Retinal pigment epithelial cell (primary cell): ENCODE results near the gene RPS6KA4.
A peak's percentile ranks its signal among the peaks of the same experiment; 100 is the strongest.
"Not testable (repeated sequence)": the region's sequence is repeated elsewhere in the genome, so short reads cannot be mapped to it uniquely, and the experiment has no call there.

Source experiments
- DNase-seq: peaks from one replicate; pipeline ENCODE4 v3.0.0-alpha.2; 2010; ENCODE audit warnings: low read depth
- H3K4me3 ChIP-seq: 2 replicates; pipeline ENCODE4 v1.5.1; 2011; ENCODE audit warnings: mild to moderate bottlenecking, low read length, control low read depth, moderate library complexity
- TF ChIP-seq, protein P1 (sequence below): conservative IDR thresholded peaks from 2 replicates; pipeline ENCODE4 v1.5.1; 2011; ENCODE audit warnings: low read depth, low read length, control low read depth, inconsistent platforms

The RPS6KA4 gene

GRCh38 chr11:64358907-64359711, at the start of gene RPS6KA4:
Gene RPS6KA4, plus strand, starts transcription at chr11:64359162. Its CDS starts 74 bp downstream, at chr11:64359236.
- TF ChIP-seq, protein P1, sequence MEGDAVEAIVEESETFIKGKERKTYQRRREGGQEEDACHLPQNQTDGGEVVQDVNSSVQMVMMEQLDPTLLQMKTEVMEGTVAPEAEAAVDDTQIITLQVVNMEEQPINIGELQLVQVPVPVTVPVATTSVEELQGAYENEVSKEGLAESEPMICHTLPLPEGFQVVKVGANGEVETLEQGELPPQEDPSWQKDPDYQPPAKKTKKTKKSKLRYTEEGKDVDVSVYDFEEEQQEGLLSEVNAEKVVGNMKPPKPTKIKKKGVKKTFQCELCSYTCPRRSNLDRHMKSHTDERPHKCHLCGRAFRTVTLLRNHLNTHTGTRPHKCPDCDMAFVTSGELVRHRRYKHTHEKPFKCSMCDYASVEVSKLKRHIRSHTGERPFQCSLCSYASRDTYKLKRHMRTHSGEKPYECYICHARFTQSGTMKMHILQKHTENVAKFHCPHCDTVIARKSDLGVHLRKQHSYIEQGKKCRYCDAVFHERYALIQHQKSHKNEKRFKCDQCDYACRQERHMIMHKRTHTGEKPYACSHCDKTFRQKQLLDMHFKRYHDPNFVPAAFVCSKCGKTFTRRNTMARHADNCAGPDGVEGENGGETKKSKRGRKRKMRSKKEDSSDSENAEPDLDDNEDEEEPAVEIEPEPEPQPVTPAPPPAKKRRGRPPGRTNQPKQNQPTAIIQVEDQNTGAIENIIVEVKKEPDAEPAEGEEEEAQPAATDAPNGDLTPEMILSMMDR: no peak
- H3K4me3 ChIP-seq: peak within 1 kb of the TSS; percentile 73
- DNase-seq: no peak

DNA sequence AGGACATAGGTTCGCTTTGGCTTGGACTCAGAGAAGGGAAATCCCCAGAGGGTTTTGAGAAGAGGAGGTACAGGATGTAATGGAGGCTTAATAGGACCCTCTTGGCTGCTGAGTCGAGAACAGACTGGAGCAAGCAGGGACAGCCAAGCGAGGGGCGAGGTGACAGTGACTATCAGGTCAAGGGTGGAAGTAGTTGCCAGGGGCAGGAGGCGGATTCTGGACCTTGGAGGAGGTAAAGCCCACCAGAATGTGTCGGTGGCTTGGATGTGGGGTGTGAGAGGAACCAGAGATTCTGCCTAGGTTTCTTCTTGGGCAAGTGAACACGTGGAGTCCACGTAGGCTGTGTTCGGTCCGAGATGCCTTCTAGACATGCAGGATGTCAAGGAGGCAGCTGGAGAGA, 46.0 kb upstream of the RPS6KA4 start:
- DNase-seq: no peak
- TF ChIP-seq, protein P1: no peak
- H3K4me3 ChIP-seq: no peak overlapping the region

DNA sequence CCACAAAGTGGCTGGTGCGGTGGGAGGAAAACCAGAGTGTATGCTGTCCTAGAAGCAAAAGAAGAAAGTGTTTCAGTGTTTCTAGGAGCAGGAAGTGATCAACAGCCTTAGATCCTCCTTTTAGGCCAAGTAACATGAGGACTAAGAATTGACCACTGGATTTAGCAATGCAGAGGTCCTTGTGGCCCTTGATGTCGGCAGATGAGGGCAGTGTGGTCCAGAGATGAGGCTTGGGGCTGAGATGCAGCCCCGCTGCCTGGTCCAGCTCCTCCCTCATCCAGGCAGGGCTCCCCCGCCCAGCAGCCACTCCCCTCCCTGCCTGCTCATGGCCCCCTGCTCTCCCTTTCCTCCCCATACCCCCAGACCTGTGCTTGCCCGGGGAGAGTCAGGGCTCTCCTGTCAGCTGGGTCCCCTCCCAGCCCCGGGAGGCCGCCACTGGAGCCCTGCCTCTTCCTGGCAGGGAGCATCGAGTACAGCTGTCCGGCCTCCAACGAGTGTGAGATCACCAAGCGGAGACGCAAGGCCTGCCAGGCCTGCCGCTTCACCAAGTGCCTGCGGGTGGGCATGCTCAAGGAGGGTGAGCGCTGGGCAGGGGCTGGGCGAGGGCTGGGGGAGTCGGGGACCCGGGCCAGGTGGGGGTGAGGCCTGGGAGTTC, 45.3 kb upstream of the RPS6KA4 start:
- no peak overlapping the region for H3K4me3 ChIP-seq
- DNase-seq: no peak
- TF ChIP-seq, protein P1: no peak

DNA sequence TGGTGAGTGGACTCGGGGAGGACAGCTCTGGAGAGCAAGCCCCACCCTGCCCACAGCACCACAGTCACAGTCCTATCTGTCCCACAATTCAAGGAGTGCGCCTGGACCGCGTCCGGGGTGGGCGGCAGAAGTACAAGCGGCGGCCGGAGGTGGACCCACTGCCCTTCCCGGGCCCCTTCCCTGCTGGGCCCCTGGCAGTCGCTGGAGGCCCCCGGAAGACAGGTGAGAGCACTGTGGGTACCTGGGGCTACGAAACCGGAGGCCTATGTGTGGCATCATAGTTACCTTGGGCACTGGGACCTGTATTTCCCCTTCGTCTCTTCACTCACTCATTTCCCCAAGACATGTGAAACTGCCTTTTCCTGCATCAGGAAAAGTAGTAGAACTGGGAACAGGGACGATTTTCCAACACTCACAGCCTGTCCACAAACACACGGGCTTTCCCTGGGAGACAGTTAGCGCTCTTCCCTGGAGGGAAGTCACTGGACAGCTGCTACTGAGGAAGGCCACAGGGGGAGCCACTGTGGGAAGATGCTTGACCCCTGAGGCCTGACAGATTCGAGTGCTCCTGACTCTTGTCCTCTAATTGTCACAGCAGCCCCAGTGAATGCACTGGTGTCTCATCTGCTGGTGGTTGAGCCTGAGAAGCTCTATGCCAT, 44.7 kb upstream of the RPS6KA4 start:
- H3K4me3 ChIP-seq: no peak overlapping the region
- no peak for DNase-seq
- TF ChIP-seq, protein P1: no peak

GRCh38 chr11:64314805-64315561, 44.0 kb upstream of the RPS6KA4 start:
- no peak overlapping the region for H3K4me3 ChIP-seq
- no peak for DNase-seq
- TF ChIP-seq, protein P1: no peak

- peak overlapping the region; percentile 94 for H3K4me3 ChIP-seq
- DNase-seq: not testable (repeated sequence)
These were observed 43.1 kb upstream of the RPS6KA4 start for GRCh38 chr11:64315667-64316526.
